Ramos (cell line): ENCODE measurements around the gene TEX29.

Experiments used
- in situ Hi-C: fragments of 300-500 bp; cut with MboI; formaldehyde crosslinking; loops from one replicate; pipeline ENCODE4 v1.14.3; 2022; ENCODE audit warnings: low sequenced_read_pairs; ENCODE audit not compliant: unreplicated experiment

Gene TEX29

DNA sequence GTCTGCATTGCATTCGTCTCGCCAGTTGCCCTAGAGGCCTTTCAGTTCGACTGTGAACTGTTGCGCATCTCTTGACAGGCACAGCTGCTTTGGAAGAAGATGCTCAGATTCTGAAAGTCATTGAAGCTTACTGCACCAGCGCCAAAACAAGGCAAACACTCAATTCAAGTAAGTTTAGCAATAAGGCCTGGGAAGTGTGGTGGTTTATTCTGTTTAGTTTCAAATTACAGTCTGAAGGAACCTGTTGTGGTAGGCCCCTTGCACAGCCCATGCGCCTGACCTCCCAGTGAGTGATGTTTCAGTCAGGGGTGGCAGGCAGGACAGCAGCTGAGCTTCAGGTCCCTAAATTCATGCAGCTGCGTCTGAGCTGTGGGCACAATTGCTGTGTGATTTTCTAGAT lies 32.2 kb upstream of the TEX29 start:
- in situ Hi-C loops: no loop called here

DNA sequence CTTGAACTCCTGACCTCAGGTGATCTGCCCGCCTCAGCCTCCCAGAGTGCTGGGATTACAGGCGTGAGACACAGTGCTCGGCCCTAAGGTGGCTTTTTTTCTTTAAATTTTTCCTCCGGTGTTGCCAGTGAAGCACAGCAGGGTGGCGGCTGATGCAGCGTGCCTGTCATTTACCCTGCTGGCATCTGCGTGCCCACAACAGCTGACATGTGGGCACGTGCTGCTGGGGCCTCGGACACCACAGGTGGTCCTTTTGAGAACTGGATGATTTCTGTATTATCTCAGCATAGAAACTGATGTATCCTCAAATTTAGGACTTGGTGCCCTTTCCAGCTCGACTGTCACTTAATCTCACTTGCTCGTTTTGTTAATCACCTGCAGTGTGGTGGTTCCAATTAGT lies 31.2 kb upstream of the TEX29 start:
- in situ Hi-C loops: no loop called here

DNA sequence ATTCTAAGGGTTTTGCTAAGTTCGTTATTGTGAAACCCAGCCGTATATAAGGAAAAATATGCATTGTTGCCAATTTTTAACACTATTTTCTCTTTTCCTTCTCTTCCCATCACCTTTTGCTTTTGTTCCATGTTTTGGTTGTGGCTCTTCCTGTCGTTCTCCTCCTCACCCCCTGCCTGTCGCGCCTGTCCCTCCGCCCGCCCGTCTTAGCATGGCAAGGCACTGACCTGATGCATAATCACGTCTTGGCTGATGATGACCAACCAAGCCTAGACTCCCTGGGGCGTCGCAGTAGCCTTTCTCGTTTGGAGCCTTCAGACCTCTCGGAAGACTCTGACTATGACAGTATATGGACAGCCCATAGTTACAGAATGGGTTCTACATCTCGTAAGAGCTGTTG lies 28.5 kb upstream of the TEX29 start:
- in situ Hi-C loops: loop anchor here (10.0 kb wide), 1 partner anchor 57 kb away; no protein-coding TSS in a partner anchor

DNA sequence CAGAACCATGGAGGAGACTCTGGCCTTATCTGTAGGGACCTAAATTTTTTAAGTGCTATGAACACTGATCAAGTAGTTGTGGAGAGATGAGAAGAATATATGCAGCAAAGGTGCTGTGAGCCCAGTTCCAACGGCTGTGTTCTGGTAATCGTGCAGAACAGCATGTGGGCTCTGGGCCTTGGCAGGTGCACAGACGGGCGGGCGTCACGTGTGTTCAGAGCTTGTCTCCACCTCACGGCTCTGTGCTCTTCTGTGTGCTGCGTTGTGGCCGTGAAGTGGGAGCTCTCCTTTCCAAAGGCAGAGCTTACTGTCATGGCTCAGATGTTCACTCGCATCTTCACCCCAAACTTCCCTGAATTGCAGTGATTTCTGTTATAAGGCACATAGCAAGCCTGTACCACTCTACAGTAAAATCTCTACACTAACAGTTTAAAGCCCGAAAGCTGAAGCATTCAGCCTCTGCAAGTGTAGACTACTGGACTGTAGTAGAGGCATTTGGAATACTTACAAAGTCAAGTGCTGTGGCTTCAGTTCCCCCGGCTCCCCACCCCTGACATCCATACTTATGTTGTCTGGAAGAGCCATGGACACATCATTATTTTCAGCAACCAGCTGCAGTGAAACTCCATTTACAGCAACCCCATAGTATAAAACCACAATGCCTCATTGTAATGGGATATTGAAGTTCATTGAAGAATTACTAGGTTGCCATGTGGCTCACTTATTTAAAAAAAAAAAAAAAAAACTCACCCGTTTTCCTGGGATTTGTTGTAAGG lies 27.5 kb upstream of the TEX29 start:
- in situ Hi-C loops: loop anchor here (10.0 kb wide), 1 partner anchor 58 kb away; no protein-coding TSS in a partner anchor

DNA sequence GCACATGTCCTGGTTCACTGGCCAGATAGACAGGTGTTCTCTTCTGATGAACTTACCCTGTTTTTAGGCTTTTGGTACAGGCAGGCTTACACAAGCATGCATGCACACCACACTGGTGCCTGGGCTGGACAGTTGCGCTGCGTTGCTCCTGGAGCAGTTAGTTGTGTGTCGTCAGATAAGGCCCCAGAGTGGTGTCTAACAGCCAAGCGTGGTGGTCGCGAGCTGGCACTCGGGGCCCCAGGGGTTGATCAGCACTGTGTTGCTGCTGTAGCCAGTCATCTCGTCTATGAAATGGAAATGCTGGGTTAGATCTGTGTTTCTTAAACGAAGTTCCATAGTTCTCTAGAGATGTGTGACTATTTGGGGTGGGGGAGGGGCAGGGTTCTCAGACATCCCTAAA lies 24.6 kb upstream of the TEX29 start:
- in situ Hi-C loops: loop anchor here (10.0 kb wide), 1 partner anchor 61 kb away; no protein-coding TSS in a partner anchor

DNA sequence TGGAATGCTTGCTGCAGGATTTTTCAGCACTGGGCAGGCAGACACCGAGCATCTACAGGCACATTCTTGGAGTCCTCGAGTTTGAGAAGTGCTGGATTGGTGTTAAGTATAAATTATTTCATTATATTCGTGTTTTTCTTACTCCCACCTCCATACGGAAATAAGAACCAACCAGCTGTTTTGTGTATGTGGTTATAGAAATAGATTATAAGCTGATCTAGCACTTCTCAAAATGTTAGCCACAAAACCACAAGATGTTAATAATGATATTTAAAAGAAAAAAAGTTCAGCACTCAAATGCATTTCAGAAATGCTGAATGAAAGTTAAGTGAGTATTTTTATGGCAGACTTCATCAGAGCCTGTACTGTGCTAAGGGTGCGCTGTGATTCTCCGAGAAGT lies 24.0 kb upstream of the TEX29 start:
- in situ Hi-C loops: loop anchor here (10.0 kb wide), 1 partner anchor 62 kb away; no protein-coding TSS in a partner anchor

DNA sequence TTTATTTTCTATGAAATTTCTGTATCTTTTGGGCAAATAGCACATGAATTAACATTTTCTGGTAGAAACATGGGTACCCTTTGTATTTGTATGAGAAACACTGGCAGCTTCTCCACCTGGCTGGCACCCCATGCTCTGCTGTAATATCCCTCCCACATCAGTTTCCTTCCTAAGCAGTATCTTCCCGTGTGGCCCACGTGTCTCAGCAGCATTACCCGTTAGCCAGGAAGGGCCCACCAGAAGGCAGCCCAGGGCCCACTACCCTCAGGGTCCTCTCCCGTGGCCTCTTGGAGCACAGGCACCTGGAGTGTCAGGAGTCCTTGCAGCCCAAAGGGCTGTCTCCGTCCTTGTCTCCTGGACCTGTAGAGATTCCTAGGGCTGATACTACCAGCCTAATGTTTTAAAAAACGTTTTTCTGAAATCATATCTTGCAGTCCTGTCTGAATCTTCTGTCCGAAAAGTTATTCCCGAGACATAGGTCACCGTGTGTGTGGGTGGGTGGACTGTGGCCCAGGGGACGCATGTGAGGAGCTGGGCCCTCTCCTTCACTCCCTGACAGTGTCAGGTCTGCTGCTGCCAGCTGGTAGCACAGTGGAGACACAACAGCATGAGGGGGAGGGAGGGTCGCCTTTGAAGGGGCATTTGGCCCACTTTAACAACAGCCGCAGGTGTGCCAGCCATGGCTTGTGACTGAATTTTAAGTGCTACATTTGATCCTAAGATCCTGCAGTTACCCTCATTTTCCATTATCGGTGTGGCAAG lies 22.0 kb upstream of the TEX29 start:
- in situ Hi-C loops: loop anchor here (10.0 kb wide), 1 partner anchor 64 kb away; no protein-coding TSS in a partner anchor

DNA sequence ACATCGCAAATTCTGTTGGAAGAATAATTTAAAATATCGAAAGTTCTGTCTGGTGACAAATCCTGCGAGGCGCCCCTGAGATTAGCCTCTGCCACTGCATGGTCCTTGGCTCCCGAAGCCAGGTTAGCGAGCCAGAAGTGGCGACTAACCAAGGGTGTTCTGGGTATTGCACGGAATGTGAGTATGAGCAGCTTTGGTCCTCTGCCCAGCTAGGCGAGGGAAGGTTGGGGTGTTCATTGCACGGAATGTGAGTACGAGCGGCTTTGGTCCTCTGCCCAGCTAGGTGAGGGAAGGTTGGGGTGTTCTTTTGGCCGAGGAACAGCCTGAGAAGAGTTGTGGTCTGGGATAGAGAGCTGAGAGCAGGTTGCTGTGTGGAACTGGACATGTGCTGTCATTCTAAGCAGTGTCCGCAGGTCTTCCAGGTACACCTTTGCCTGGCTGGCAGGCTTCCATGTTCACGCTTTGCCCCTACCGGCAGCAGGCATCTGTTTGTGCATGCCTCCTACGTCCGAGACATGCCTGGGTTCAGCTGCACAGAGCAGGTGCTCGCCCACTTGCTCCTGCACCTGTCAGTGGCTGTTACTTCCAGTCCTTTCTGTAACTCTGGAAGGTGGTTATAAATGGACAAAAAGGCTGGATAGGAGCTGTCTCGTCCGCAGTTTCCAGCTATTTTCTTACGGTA lies 18.3 kb upstream of the TEX29 start:
- in situ Hi-C loops: no loop called here

DNA sequence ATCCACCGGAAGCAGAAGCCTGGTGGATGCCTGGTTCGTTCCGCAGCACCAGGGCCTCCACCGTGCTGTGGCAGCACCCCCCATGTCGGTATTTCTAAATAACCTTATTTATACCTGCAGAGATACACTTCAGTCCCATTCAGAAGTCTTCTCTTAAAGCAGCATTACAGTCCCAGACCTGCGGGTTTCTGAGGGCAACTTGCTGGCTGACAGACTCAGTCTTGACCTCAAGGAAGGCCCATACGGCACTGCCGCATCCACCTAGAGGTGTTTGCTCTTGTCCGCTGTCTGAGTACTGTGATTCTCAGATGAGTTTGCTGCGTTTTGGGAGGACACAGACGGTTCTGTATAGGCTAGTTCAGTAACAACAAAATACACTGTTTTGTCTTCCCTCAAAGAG lies 16.9 kb upstream of the TEX29 start:
- in situ Hi-C loops: no loop called here

DNA sequence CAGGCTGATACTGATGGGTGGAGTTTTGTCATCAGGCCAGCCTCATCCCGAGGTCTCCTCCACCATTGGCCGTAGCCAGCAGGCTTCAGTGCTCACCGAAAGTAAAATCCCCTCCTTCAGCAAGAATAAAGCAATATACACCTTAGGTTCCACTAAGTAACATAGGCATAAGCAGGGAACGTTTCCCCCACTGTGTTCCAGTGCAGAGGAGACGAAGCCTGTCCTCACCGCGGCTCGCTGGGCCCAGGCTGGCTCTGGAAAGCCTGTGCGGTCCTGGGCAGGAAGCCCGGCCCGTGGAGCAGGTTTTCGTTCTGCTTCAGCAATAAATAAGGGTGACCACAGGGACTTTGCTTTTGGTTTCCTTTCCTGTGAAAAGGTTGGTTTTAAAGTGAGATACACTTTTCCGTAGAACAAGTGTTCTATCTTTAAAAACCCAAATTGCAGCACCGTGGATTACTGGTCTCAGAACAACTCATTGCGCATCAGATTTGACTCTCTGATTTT lies 16.3 kb upstream of the TEX29 start:
- in situ Hi-C loops: no loop called here

DNA sequence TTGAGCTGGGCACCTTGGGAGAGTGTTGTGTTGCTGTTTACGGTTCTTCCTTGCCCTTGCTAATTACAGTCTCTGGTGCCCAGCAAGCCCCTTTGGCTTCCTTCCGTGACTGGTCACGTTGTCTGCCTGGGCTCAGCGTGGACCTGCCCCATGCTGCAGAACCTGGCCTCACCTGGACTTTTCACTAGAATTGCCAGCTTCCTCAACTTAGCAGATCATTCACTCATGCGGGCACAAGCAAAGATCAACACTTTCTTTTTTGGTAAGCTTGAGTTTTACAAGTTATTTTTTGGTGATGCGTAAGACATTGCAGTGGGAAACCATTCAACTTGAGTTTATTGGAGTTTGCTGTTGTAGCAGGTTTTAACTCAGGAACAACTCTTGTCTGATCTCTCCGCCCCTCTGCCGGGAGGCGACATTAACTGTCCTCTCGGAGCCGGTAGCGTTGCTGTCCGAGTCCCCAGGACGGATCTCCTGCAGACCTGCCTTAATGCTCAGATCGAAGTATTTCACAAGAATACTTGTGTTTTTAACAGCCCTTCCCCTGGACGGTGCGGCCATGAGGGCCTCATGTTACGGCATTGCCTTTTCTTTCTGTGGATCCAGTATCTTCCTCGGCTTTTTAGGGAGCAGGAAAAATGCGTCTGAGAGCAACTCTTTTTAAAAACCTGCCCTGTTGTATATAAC lies 15.7 kb upstream of the TEX29 start:
- in situ Hi-C loops: no loop called here

DNA sequence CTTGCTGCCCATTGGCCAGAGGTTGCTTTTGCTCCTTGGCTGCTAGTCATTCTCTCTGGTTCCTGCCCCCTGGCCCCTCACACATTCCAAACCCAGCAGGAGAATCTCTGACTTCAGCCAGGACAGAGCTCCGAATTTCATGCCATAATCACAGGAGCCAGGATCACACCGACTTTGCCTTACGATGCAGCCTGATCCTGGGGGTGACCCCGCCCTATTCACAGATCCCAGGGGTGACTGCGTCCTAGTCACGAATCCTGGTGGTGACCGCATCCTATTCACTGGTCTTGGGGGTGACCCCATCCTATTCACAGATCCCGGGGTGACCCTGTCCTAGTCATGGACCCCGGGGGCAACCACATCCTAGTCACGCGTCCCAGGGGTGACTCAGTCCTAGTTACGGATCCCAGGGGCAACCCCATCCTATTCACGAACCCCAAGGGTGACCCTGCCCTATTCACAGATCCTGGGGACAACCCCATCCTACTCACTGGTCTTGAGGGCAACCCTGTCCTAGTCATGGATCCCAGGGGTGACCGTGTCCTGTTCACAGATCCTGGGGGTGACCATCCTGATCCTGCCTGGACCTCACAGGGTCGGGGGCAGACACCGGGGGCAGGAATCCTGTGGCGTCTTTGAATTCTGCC lies 7.4 kb upstream of the TEX29 start:
- in situ Hi-C loops: no loop called here

DNA sequence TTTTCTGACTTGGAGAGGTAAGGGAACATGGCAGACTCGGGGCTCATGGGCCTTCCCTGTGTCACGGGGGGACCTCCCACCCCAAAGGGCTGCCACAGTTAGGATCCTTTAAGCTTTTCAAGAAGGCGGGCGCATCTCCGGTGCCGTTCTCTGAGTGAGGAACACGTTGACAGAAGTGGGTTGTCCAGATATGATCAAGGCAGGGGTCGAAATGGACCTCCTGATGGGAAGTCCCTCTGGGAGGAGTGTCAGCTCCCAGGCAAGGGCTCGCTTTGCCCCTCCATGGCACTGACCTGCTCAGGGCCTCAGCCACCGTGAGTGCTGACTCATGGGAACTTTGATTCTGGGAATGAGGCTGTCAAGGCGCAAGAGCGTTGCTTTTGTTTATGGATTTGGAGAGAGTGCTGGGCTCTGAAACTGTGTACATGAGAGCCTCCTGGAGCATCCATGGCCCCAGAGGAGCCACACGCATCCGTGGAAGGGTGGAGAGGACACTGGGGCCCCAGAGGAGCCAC lies 6.5 kb upstream of the TEX29 start:
- in situ Hi-C loops: no loop called here

DNA sequence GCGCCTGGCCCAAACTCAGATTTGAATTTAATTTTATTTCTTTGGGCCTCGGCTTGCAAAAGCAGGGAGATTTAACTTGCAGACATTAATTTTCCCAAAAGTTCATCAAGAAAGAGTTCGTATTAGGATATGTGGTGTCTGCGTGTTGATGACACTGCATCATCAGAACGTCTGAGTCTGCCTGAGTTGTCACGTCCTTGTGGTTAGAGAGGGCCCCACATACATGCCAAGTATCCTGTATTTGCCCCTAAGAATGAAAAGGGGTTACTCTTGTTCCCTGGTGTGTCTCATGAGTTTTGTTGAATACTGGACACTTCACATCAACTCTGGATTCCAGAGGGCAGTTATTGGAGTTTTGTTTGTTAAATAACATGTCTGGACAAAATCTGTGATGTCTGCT lies 5.6 kb upstream of the TEX29 start:
- in situ Hi-C loops: no loop called here

DNA sequence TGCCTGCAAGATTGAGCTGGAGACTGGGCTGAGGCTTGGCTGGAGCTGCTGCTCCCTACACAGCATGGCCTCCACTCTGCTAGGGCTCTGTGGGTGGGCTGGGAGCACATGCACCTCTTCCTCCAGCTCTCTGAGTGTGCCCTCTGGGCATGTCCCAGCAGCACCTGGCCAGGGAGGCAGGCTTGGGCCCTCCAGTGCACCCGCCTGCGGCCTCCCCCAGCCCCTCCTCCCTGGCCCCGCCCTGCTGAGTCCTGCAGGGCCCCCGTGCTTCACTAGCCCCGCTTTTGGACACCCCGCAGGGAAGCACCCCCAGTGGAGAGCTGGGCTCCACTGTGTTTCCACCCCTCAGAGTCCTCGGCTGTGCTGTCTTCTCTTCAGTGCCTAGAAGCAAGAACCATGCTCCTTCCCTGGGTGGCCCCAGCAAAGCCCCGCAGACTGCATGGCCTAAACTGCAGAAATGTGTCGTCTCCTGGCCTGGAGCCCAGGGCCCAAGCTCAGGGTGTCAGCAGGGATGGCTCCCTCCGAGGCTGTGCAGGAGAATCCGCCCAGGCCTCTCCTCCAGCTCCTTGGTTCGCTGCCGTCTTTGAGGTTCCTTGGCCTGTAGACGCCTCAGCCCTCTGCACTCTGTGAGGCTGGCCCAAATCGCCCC lies 5.0 kb upstream of the TEX29 start:
- in situ Hi-C loops: no loop called here

DNA sequence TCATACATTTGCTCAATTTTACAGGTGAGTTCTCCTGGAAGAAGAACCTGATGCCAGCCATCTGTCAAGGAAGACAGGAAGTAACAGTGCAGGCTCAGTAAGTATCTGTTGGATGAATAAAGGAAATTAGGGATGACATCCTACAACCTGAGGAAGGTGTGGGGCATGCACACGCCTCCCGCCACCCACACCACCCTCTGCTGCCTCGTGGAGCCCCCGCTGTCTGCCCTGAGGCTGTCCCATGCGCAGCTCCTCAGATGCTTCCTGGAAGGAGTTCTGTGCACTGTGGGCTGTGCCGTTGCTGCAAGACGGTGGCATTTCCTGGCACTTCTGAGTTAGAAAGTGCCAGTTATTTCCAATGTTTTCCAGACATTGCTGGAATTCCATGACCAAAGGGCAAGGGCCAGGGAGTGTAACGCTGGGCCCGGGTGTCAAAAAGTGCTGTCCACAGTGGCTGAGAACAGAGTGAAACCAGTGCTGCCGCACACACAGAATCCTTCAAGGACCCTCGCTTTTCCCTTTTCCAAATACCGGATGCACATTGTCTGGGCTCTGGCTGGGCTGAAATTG lies 4.2 kb upstream of the TEX29 start:
- in situ Hi-C loops: no loop called here

DNA sequence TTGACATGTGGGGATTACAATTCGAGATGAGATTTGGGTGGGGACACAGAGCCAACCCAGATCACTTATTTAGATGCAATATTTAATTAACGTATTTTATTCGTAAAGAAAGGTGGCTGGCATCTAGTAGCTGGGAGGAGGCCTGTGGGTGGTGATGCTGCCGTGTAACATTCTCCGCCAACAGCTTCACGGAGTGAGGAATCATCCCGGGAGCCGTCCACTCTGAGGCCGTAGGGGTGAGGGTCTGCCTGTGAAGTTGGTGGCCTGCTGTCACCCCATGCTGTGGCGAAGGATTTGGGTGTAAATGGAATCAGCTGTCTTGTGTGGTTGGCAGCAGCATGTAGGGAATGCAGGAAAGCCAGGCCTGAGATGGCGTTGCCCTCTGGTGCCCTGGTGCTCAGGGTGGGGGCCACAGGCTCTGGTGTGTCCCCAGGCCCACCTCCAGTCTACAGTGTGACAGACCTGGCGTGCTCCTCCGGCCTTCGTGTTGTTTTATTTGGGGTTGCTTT lies 3.3 kb upstream of the TEX29 start:
- in situ Hi-C loops: no loop called here

DNA sequence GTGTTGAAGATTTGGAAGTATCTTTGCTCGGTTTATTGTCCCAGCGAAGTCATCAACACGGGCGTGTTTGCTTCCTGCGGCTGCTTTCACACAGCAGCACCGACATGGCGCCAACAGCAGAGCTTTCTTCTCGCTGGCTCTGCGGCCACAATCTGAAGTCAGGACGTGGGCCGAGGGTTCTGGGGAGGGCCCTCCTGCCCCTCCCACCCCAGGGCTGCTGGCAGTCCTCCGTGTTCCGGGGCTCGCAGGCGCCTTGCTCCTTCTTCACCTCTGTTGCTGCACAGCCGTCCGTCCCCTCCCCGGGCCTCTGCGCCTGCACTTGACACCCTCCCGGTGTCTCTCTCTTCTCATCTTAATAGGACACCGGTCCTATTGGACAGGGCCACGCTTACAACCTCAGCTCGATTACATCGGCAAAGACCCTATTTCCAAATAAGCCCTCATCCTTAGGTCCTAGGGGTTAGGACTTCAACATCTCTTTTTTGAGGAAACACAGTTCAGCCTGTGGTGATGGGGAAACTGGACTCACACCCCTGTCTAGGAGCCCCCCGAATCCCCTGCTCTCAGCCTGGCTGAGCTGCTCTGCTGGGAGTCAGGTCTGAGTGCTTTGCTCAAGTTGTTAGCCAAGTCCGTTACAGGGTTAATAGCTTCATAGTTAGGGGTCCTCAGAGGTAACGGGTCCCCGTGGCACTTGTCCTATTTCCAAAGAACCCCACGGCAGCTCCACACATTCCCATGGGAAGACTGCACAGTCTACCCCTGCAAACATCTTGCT lies 2.7 kb upstream of the TEX29 start:
- in situ Hi-C loops: no loop called here
